GM08714 (cell line): ENCODE results near the gene NCOR2.
"Not testable (repeated sequence)": the region's sequence is repeated elsewhere in the genome, so short reads cannot be mapped to it uniquely, and the experiment has no call there.

Experiments used
- H3K4me3 ChIP-seq: fragments of 200-500 bp; sonication (Bioruptor generic); 2 replicates; pipeline ENCODE4 v1.5.1; 2014; ENCODE audit warnings: mild to moderate bottlenecking, low read length, inconsistent platforms
- ZNF274 ChIP-seq: IDR thresholded peaks from 2 replicates; pipeline ENCODE4 v1.6.1; 2012; ENCODE audit warnings: mild to moderate bottlenecking, low read depth, low read length

Gene NCOR2

DNA sequence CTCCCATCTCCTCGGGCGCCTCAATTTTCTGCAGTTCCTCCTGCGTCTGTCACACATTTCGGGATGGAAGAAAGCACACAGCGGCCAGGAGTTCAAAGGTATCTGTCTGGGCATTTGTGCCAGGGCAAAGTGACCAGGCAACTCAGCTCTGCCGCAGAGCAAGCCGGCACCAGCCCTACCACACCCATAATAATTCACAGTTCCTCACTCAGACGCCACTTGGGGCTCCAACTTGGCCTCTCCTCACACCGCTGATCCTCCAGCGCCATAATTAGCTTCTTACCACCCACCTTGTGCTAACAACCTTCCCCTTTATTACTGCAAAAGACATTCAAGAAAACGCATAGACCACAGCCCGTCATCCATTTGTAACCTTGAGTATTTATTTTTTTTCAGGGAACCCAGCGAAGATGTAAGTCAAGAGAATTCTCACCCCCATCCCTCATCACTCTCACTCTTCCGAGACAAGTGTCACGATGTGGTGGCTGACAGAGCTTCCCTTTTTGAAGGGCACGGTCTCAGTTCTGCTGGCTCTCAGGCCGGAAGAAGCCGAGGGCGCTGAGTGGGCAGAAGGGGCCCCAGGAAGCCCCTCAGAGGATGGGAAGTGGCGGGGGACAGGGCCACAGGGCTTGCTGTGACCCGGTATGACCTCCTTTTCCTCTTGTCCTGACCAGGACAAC, 25.2 kb upstream of the NCOR2 start:
- no peak overlapping the region for H3K4me3 ChIP-seq
- no peak for TF ChIP-seq ZNF274

DNA sequence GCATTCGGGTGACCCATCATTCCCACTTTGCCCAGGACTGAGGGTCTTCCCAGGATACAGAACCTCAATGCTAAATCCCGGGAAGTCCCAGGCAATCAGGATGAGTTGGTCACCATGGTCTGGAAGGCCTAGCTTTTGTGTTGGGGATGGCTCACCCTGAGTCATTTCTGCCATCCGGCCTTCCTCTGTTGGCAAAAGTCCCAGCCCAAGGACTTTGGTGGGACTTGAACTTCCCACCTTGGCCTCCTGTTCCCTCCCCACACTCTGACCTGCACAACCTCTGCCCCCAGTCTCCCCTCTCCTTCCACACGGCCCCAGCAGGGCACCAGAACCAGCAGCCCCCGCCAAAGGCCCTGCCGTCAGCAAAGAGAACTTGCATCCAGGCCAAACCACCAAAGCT, 24.6 kb upstream of the NCOR2 start:
- TF ChIP-seq ZNF274, result no peak
- H3K4me3 ChIP-seq, result no peak overlapping the region

GRCh38 chr12:124590447-124590846, 23.0 kb upstream of the NCOR2 start:
- no peak overlapping the region for H3K4me3 ChIP-seq
- TF ChIP-seq ZNF274, result no peak

DNA sequence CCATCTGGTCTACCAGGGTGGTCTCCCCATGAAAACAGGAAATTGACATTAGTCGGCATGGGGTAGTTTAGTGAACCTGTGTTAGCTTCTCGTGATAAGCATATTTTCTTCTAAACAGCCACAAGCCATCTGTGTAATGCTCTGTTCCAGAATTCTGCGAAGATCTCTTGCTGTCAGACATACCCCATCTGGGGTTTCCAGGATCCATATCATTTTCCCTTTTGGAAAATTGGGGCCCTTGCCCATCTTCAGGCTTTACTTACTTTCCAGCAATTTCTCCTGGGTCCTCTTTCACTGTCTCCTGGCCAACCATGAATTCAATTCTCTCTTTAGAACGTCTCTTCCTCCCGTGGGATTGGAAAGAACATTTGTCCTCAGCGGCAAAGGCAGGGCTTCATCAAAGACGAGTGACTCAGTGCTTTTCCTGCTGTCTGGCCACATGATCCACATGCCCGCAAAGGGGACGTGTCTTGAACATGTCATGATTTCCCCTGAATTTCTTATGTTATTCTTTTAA, 21.4 kb upstream of the NCOR2 start:
- H3K4me3 ChIP-seq, result no peak overlapping the region
- no peak for TF ChIP-seq ZNF274

DNA sequence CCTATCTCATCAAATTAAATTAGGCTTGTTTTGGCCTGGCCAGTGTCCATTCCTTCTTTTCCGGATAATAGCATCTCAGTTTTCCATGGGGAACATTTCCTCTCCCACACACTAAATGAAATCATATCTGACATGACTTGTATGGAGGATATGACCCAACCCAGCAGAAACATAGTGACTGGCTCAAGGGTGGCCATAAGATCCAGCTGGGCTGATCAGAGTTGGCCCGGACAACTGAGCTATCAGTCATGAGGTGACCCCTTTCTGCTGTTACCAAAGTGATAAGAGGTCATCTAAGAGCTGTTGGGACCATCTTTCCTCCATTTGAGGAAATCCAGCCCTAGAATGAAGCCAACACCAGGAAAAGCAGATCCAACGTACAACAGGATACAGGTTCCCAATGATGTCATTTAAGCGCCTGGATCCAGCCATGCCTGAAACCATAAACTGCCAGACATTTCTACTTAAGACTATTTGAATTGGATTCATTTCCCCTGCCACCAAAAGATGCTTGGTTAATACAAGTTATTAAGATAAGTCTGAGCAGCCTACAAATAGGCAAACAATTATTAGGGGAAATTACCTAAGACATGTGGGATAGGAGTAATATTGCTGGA, 20.7 kb upstream of the NCOR2 start:
- no peak overlapping the region for H3K4me3 ChIP-seq
- TF ChIP-seq ZNF274, result no peak

GRCh38 chr12:124586756-124587155, 19.3 kb upstream of the NCOR2 start:
- no peak for TF ChIP-seq ZNF274
- no peak overlapping the region for H3K4me3 ChIP-seq

- H3K4me3 ChIP-seq, result not testable (repeated sequence)
Measured at GRCh38 chr12:124584494-124584893, 17.1 kb upstream of the NCOR2 start.

DNA sequence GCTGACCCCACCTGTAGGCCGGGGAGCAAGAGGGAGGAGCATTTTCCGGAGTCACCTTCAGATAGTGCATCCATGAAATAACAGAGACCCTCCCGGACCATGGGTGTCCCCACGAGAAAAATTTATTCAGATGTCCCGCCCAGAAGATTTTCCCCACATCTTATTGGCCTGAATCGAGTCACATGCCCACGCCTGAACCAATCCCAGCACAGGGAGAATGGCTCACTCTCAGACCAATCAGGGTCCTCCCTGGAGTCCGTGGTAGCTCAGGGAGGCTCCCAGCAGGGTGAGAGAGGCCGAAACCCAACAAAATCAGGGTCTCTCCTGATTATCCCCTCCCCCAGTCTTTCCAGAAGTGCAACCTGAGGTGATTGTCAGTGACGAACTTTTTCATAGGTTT, 16.4 kb upstream of the NCOR2 start:
- no peak overlapping the region for H3K4me3 ChIP-seq
- TF ChIP-seq ZNF274, result no peak

GRCh38 chr12:124582108-124582424, 14.7 kb upstream of the NCOR2 start:
- no peak for TF ChIP-seq ZNF274

DNA sequence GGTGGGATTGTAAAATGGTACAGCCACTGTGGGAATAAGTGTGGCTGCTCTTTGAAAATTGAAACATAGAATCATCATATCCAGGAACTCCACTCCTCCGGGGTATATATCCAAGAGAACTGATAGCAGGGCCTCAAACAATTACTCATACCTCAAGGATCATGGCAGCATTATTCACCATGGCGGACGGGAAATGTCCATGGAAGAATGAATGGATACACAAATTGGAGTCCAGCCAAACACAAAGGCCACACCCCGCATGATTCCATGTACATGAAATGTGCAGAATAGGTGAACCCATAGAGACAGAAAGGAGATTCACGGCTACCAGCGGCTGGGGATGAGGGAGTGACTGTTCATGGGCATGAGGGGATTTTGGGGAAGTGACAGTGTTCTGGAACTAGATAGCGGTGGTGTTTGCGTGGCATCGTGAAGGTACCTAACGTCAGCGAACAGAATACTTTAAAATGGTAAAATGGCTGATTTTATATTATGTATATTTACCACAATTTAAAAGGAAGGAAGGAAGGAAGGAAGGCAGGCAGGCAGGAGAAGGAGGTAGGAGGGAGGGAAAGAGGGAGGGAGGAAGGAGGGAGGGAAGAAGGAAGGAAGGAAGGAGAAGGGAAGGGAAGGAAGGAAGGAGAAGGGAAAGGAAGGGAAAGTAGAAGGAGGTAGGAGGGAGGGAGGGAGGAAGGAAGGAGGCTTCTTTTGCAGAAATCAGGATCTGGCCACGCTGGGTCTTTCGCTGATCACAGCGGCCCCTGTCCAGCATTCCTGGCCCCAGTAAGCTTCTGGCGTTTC, 14.1 kb upstream of the NCOR2 start:
- no peak overlapping the region for H3K4me3 ChIP-seq
- TF ChIP-seq ZNF274, result no peak

More at GRCh38 chr12:124582108-124582424, 14.7 kb upstream of the NCOR2 start:
- no peak overlapping the region for H3K4me3 ChIP-seq

- H3K4me3 ChIP-seq, result no peak overlapping the region
- no peak for TF ChIP-seq ZNF274
Measured at GRCh38 chr12:124579921-124580517, 12.6 kb upstream of the NCOR2 start.

DNA sequence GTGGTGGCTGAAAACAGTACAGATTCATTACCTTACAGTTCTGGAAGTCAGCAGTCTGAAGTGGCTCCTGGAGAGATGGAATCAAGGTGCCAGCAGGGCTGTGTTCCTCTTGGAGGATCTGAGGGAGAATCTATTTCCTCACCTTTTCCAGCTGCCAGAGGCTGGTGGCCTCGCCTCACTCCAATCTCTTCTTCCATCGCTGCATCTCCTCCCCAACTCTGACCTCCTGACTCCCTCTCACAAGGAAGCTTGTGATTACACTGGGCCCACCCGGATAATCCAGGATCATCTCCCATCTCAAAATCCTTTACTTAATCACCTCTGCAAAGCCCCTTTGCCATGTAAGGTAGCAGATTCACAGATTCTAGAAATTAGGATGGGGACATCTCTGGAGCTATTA, 11.4 kb upstream of the NCOR2 start:
- H3K4me3 ChIP-seq, result no peak overlapping the region
- TF ChIP-seq ZNF274, result no peak

- no peak overlapping the region for H3K4me3 ChIP-seq
- no peak for TF ChIP-seq ZNF274
Measured at GRCh38 chr12:124578445-124578844, 11.0 kb upstream of the NCOR2 start.

DNA sequence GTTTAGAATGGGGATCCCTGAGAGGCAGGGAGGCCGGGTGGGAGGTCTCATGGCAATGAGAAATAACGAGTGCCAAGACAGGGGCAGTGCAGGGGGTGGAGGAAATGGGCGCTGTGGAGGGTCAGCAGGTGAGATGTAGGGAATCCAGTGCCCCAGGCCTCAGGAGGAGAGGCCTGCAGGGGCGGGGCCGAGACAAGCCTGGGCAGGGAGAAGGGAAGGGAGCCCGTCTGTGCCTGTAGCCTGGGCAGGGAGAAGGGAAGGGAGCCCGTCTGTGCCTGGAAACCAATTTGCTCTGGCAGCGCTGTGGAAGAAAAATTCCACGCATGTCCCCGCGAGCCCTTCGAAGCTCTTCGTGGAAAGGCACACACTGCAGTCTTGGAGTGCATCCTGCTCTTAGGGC, 10.6 kb upstream of the NCOR2 start:
- TF ChIP-seq ZNF274, result no peak
- no peak overlapping the region for H3K4me3 ChIP-seq

- no peak overlapping the region for H3K4me3 ChIP-seq
- TF ChIP-seq ZNF274, result no peak
Measured at GRCh38 chr12:124577374-124577773, 10.0 kb upstream of the NCOR2 start.
